ENCODE results near the gene GASK1B. TPM values are rescaled to one million over a fixed set of nuclear protein-coding genes. Genes with fewer than 3 reads are reported as not detected.

GASK1B gene
- total RNA-seq, 4 donors from 2014 or later: 1.0 to 23.7 (median 10.6) TPM

DNA sequence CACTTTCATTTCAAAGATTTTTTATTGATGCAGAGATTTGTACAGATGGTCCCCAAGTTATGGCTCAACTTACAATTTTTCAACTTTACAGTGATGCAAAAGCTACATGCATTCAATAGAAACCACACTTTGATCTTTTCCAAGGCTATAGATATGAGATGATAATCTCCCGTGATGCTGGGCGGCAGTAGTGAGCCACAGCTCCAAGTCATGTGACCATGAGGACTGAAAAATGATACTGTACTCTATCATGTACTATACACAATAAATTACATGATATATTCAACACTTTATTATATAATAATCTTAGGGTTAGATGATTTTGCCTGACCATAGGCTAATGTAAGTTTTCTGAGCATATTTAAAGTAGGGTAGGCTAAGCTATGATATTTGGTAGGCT is 14.0 kb upstream of the GASK1B start:
- H3K4me3 ChIP-seq: no peak overlapping the region
- H3K27me3 ChIP-seq: no peaks in the 10 kb centered on the region
- no peaks in the 10 kb centered on the region for H3K36me3 ChIP-seq
- no peak for DNase-seq
- H3K9me3 ChIP-seq: no peaks in the 10 kb centered on the region
- no peak for TF ChIP-seq POLR2A (IDR thresholded peaks at IDR 0.05)
- TF ChIP-seq, protein P1, sequence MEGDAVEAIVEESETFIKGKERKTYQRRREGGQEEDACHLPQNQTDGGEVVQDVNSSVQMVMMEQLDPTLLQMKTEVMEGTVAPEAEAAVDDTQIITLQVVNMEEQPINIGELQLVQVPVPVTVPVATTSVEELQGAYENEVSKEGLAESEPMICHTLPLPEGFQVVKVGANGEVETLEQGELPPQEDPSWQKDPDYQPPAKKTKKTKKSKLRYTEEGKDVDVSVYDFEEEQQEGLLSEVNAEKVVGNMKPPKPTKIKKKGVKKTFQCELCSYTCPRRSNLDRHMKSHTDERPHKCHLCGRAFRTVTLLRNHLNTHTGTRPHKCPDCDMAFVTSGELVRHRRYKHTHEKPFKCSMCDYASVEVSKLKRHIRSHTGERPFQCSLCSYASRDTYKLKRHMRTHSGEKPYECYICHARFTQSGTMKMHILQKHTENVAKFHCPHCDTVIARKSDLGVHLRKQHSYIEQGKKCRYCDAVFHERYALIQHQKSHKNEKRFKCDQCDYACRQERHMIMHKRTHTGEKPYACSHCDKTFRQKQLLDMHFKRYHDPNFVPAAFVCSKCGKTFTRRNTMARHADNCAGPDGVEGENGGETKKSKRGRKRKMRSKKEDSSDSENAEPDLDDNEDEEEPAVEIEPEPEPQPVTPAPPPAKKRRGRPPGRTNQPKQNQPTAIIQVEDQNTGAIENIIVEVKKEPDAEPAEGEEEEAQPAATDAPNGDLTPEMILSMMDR (IDR thresholded peaks at IDR 0.05): no peak
- 50 to 58% methylated on average over 2 of the region's 2 CpGs for WGBS, 2 donors
- H3K27ac ChIP-seq: no peak overlapping the region
- intact Hi-C loops (cut with DNase I): no loop called here
- peaks cover 0 to 4% (median 0%) of the 10 kb centered on the region in 3 donors for H3K4me1 ChIP-seq

DNA sequence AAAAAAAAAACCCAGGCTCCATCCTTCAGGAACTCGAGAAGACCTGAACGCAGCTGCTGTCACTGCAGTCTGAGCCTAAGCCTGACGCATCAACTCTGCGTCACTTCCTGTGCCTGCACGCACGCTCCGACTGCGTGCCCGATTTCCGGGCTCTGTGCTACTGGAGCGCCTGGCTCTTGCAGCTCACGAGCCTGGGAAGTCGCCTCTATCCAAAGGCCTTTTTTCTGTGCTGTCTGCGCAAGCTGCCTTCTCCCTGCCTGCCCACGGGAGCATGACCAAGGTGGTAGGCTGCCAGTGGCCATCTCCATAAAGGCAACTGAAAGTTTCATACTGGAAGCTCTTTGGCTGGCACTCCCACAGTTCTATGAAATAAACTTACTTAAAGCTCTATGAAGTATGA is 9.9 kb upstream of the GASK1B start:
- H3K27ac ChIP-seq: no peak overlapping the region

DNA sequence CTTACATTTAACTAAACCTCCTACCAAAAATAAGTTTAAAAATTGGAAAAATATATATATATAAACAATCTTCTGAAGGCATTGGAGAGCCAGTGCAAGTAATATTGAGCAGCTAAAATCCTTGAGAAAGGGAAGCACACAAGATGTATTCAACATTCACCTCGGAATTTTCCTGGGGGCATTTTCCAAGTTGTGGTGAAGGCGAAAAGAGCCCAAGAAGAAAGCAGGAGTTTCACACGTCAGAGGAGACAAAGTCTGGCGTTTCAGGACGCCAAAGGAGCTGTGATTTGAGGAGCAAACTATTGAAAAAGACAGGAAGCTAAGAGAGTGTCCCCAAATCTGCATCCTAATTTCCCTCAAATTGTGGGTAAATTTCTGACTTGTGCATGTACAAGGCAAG is 9.1 kb upstream of the GASK1B start:
- Histone ChIP-seq H3K27me3 (no peaks in the 10 kb centered on the region), H3K27ac (no peak overlapping the region), H3K36me3 (no peaks in the 10 kb centered on the region), H3K4me3 (no peak overlapping the region), H3K4me1 (peaks cover 0 to 2% (median 0%) of the 10 kb centered on the region in 3 donors), H3K9me3 (no peaks in the 10 kb centered on the region)
- intact Hi-C loops (cut with DNase I): no loop called here
- TF ChIP-seq POLR2A (IDR thresholded peaks at IDR 0.05): no peak
- TF ChIP-seq, protein P1 (IDR thresholded peaks at IDR 0.05): no peak
- no peak for DNase-seq
- 72 to 86% methylated on average over 5 of the region's 5 CpGs for WGBS, 2 donors

More for the DNA sequence above, 9.9 kb upstream of the GASK1B start:
- intact Hi-C loops (cut with DNase I): no loop called here
- H3K27me3 ChIP-seq: no peaks in the 10 kb centered on the region
- no peak overlapping the region for H3K4me3 ChIP-seq
- 90 to 95% methylated on average over 15 of the region's 15 CpGs for WGBS, 2 donors
- TF ChIP-seq POLR2A (IDR thresholded peaks at IDR 0.05): no peak
- TF ChIP-seq, protein P1 (IDR thresholded peaks at IDR 0.05): no peak
- H3K9me3 ChIP-seq: no peaks in the 10 kb centered on the region
- no peak for DNase-seq
- H3K36me3 ChIP-seq: no peaks in the 10 kb centered on the region
- H3K4me1 ChIP-seq: no peaks in the 10 kb centered on the region

DNA sequence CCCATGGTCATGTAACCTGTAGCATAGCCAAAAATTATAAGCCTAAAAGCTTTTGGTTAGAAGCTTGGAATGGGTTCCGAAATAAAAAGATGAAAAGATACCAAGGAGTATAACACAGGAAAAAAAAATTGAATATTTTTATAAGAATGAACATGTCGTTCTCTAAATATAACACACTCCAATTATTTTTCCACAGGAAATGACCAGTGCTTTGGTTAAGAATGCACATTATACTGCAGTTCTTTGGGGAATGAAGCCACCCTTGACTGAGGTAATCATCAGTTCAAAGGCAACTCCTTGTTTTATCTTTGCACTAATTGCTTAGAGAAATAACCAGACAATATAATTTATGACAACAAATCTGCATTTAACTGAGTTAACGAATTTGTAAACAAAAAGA is 6.6 kb upstream of the GASK1B start:
- no peak for DNase-seq
- no peaks in the 10 kb centered on the region for H3K36me3 ChIP-seq
- no peak overlapping the region for H3K4me3 ChIP-seq
- no peaks in the 10 kb centered on the region for H3K27me3 ChIP-seq
- H3K4me1 ChIP-seq: peaks cover 0 to 13% (median 0%) of the 10 kb centered on the region in 3 donors
- intact Hi-C loops (cut with DNase I): no loop called here
- whole genome bisulfite sequencing, 2 donors: 60 to 71% methylated on average over 3 of the region's 3 CpGs
- no peak overlapping the region for H3K27ac ChIP-seq
- no peak for TF ChIP-seq POLR2A (IDR thresholded peaks at IDR 0.05)
- TF ChIP-seq, protein P1 (IDR thresholded peaks at IDR 0.05): no peak
- no peaks in the 10 kb centered on the region for H3K9me3 ChIP-seq

DNA sequence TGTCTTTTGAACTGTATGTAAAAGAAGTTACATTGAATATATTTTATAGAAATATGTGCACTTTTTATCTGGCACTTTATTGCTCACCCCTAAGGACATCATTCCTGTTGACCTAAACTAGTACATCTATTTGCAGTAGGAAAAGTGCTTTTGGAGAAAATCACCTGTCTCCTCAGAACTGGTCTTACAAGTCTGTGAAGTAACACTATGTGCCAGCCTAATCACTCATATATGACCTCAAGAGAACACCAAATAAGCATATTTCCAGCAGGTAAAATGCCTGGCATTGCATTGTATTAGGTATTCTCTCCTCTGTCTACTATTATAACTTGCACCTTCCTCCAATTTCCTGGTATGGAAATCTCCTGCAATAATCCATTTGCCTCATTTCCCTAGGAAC is 4.0 kb upstream of the GASK1B start:
- no peak overlapping the region for H3K4me3 ChIP-seq

More for the DNA sequence above, 4.0 kb upstream of the GASK1B start:
- intact Hi-C loops (cut with DNase I): no loop called here
- H3K4me1 ChIP-seq: peaks cover 0 to 30% (median 7%) of the 10 kb centered on the region in 3 donors
- H3K27me3 ChIP-seq: no peaks in the 10 kb centered on the region
- no peaks in the 10 kb centered on the region for H3K36me3 ChIP-seq
- TF ChIP-seq, protein P1 (IDR thresholded peaks at IDR 0.05): no peak
- TF ChIP-seq POLR2A (IDR thresholded peaks at IDR 0.05): no peak
- no peak for DNase-seq
- H3K27ac ChIP-seq: no peak overlapping the region
- H3K9me3 ChIP-seq: no peaks in the 10 kb centered on the region
